ENCODE results near the gene PRKCH.
A peak's percentile ranks its signal among the peaks of the same experiment; 100 is the strongest.

DNA sequence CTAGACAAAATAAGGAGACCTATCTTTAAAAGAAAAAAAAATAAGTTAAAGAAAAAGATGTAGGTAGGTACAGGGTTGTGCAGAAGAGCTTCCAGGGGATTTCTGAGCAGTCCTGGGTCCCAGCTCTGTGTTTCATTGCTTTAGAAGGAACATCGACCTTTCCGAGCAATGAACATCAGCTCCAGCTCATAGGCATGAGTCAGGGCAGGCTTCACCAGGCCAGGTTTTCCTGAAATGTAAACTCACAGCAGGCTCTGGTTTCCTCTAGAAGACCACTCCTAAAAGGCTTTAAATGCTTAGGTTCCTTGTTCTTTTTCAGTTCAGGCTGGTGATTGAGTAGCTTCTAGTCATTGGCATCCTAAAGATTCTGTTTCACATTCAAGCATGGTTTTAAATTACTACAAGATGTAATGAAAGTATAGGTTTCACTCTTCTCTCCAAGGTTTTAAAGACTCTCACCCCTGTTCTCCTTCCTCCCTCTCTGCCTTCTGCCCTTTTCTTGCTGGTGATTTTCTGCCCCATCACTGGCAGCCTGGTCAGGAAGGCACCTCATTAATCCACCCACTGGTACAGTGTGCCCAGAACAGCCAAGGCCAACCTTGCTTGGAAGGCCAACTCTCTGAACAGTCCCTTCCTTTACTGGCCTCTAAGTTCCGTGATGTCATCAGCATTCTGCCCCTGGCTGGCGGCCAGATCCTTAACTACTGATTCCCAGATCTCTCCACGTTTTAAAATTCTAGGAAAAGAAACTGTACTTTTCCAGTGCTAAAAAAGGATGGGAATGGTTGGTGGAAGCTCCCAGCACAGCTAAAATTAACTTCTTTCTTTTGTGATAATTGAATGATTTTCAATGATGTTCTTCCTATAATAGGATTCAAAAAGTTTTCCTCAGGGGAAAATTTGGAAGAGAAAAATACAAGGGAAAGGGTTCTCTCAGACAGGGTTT, 264.5 kb downstream of the PRKCH start:
- TF ChIP-seq POLR2A (IDR thresholded peaks at IDR 0.05) (peak in 2 of 3 donors; percentile 15 to 21), CTCF (IDR thresholded peaks at IDR 0.05) (no peak)

Measured in body of pancreas (tissue), 4 donors.